GM18508 (cell line): ENCODE measurements around the gene KATNBL1.

Experiments
- ATAC-seq: cut with Tn5 transposase; IDR thresholded peaks from one replicate; pipeline ENCODE4 v1.9.1; 2021; ENCODE audit warnings: moderate number of reproducible peaks; ENCODE audit not compliant: insufficient read depth, unreplicated experiment

Gene KATNBL1, protein sequence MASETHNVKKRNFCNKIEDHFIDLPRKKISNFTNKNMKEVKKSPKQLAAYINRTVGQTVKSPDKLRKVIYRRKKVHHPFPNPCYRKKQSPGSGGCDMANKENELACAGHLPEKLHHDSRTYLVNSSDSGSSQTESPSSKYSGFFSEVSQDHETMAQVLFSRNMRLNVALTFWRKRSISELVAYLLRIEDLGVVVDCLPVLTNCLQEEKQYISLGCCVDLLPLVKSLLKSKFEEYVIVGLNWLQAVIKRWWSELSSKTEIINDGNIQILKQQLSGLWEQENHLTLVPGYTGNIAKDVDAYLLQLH

DNA sequence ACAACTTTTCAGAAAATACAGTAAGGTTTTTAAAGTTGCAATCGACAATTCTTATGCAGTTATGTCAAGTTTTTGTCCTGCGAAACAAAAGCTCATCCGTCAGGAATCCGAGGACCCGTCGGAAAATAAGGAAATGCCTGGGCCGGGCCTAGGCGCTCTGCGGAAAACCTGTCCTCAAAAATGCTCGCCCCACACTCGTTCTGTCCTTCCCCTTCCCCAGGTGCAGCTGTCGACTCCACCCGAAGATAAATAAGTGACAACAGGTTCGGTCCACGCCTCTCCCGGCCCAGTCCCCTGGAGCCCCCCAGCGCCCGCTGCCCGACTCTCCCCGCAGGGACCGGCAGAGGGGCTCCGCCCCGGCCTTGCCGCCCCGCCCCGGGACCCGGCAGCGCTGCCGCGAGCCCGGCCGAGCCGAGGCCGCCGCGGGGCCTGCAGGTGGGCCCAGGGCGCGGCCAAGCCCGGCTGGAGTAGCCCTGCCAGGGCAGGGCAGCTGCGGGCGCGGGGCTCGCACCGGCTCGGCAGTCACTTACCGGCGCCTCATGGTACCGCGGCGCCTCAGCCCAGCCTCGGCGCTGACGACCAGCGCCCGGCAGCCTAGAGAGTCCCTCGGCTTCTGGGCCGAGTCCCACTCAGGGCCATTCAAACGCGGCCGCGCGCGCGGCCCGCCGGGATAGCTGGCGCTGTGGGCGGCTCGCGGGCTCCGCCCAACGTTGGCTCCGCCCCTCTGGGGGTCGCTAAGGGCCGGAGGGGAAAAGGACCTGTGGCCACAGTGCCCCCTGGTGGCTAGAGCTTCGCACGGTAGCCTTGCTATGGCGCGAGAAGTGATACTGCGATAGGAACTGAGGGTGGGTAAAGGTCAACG is at the start of gene KATNBL1:
Gene KATNBL1, minus strand, starts transcription at position 676 of the 862 bp plus-strand sequence. CDS start 46,420 bp downstream, outside the sequence.
- peak; percentile 81 for ATAC-seq

DNA sequence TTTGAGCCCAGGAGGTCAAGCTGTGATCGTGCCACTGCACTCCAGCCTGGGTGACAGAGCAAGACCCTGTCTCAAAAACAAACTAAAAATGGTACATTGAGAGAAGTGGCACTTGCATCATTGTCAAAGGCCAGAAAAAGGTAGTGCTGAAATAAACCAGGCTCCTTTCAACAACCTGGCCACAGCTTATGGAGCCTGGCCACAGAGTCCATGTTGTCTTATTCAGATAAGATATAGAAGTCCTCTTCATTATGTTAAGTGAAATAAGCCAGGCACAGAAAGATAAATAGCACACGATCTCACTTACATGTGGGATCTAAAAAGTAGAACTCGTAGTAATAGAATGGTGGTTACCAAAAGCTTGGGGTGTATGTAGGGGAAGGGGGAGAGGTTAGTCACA is 49.7 kb upstream of the KATNBL1 start:
- ATAC-seq = no peak

DNA sequence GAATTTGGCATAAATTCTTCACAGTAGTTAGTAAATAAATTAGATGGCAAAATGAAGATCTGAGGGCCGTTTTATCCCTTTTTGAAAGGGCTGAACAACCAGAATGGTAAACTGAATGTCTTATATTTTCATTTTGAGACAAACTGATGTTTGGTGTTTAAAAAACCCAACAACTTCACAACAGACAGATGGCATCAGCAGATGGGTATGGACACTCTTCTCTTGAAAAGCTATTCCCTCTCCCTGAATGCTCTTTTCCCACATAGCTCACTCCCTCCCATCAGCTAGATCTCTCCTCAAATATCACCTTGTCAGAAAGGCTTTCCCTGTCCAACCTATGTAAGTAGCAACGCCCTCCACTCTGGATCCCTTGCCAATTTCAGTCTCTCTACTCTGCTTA is 48.3 kb upstream of the KATNBL1 start:
- no peak for ATAC-seq

DNA sequence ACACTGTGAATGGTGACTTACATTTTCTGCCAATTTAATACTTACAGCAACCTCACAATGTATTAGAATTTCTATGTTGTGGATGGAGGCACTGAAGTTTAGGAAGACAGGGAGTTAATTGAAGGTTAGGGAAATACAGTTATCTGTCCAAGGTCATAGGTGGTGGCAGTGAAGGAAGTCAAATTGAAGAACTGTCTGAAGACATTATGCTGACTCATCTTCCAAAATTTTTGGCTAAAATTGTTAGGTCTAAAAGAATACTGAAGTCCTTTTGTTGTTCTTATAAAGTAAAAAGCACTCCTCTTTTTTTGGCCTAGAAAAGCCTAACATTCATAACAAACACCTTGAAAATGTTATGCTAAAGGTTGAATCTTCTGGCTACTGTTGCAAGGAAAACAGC is 42.6 kb upstream of the KATNBL1 start:
- ATAC-seq = no peak

DNA sequence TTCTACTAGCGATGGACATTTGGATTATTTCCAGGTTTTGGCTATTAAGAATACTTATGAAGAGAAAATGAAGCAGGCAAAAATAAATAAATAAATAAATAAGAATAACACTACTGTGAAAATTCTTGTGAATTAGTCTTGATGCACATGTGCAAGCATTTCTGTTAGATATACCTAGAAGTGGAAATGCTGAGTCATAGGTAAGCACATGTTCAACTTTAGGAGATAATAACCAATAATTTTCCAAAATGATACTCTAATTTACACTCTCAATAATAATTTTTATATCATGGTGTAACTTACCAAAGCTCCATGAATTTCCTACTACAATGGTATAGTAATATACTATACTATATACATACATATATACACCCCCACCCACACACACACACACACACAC is 38.3 kb upstream of the KATNBL1 start:
- no peak for ATAC-seq

DNA sequence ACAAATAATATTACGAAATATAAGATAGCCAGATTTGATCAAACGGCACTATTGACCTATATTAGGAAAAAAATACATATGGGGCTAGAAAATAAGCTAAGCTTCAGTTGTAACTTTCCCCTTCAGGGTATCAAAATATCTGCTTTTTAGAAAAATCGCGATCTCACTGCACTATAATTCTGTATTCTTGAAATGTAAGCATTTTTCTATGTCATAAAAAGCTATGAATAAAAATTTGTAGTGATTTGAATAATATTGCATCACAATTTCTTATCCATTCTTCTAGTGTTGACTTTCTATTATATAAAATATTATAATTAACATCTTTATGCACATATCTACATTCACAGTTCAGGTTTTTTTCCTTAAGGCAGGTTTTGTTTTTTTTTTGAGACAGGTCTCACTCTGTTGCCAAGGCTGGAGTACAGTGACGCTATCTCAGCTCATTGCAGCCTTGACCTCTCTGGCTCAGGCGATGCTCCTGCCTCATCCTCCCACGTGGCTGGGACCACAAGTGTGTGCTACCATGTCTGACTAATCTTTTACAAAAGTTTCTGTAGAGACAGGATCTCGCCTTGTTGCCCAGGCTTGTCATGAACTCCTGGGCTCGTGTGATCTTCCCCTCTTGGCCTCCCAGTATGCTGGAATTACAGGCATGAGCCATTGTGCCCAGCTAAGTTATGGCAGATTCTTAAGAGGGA is 36.5 kb upstream of the KATNBL1 start:
- ATAC-seq = no peak

DNA sequence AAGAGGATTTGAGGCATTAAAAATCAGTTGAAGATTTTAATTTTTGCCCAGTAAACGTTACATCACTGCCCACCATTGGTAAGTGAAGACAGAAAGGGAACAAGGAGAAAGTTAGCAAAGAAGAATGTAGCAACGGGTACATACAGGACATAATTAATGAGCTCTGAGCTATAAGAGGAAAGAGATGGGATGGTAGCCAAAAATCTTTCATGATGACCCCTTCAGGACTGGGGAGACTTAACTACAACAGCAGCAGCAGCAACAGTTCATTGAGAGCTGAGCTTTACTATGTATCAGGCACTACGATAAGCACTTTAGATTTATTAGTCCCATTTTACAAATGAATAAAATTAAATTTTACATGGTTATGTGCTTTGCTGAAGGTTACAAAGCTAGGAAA is 33.3 kb upstream of the KATNBL1 start:
- ATAC-seq = no peak

DNA sequence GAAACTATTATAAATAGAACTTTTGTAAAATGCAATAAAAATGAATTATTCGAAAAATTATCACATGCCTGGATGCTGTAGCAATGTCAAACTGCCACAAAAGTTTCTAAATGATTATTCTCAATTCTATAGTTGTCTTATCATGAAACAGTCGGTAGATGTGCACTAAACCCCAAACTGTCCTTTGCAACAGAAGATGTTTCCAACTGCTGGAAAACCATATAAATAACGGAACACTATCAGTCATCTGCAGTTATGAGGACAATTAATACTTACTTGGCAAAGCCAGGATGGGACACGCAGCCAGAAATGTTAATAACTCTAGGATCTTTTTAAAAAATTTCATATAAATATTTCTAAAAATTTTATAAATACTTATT is 32.4 kb upstream of the KATNBL1 start:
- no peak for ATAC-seq

DNA sequence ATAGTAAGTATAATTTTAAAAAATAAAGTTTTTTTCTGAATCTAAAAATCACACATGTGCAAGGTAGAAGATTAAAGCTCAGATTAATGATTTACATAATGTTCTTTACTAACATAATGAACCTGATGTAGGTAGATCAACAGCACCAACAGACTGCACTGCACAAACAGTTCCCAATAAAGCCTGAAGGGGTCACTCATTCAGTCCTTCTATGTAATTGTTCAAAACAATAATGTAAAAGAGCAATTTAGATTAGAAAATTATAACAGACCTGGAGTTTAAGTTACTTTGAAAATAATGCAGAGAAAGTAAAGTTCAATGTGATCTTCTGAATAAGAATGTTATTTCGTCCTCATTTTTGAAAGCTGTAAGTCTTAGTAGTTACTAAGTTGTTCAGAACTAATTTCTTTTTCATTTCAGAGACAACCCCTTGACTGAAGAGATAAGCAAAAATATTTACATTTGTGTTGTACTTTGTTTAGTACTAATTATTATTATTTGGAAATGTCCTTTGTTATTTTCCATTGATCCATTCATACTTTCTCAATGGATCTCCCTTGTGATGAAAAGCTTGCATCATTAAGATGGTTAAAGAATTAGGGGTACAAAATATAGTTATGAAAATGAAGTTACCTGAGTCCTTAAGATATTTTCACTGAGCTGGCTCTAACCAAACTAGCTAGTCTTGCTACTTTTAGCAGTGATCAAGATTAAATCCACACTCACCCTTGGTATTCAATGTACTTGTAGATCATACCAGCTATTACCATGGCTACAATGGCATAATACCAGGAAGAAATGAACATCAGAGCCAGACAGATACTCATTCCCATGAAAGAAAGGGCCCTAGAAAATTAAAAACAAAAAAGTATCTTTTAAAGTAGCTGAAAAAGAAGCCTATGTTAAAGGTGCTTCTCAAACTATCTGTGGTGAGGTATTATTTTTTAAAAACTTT is 31.8 kb upstream of the KATNBL1 start:
- no peak for ATAC-seq

DNA sequence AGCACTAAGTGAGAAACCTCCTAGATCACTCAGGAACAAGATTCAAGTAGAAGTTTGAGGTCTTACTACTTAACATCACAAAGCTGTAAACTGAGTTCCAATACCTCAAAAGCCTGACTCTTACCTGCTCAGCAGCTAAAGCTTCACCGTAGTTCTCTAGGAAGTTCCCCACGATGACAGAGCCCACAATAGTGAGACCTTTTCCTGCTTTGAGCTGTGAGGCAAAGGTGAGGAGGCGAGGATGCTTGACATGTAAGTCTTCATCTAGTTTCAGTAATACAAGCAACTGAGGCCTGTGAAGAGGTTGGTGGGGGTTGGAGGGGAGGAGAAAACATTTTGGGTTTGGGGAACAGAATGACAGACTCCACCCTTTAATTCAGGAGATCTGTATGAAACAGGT is 30.6 kb upstream of the KATNBL1 start:
- ATAC-seq = no peak

DNA sequence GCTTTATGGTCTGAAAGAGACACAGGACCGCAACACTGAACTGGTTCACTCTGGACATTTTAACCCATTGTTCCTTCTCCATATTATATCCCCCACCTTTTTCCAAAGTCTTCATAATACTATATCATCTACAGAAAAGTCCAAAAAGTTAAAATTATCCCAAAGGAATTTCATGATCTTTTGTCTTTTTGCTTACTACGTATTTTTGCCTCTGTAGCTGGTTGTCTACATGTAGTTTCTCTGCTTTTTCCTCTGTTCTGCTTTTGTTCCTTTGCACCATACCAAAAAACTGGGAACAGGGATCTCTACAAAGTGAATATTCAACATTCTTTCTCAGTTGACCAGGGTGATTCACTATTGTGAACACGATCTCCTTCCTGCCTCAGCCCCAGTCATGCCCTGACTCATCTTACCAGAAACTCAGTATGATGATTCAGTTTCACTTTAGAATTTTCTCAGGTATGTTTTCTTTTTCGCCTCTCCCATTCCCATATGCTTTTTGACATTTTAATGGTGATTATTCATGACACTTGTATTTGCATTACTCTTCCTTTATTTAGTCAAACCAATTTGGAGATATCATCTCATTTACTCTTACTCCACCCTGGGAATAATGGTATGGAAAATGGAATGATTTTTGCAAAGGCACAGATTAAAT is 29.4 kb upstream of the KATNBL1 start:
- no peak for ATAC-seq

DNA sequence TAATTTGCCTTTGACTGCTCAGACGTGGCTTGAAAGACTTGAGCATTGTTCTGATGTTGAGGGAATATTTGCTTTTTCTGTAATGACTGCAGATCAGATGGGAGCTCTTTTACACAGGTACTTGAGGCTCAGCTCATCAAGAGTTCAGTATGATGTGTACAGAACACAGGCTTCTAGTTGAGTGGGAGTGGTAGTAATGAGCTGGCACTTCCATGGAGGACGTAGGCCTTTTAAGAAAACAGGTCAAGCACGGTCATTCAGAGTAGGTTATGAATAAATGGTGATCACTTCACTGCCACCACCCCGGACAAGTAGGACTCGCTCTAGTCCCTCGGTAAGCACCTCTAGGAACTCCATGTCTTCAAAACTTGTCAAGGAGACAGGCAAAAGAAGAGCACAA is 23.7 kb upstream of the KATNBL1 start:
- no peak for ATAC-seq

DNA sequence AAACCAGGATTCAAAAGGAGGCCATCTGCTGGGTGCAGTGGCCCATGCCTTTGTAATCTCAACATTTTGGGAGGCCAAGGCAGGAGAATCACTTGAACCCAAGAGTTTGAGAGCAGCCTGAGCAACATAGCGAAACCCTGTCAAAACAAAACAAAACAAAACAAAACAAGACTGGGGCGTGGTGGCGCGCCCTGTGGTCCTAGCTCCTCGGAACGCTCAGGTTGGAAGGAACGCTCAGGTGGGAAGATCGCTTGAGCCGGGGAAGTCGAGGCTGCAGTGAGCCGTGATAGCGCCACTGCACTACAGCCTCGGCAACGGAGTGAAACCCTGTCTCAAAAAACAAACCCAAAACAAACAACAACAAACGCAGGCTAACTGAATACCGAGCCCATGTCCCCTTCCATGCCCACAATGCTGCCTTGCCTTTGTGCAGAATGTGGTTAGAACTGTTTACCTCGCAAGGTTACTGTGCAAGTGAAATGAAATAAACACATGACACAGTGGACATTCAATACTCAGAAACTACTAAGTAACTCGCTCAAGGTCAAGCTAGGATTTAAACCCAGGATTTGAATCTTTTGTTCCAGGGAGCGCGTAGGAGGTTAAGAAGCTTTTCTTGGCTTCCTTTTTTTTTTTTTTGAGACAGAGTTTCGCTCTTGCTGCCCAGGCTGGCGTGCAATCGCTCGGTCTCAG is 14.2 kb upstream of the KATNBL1 start:
- no peak for ATAC-seq

DNA sequence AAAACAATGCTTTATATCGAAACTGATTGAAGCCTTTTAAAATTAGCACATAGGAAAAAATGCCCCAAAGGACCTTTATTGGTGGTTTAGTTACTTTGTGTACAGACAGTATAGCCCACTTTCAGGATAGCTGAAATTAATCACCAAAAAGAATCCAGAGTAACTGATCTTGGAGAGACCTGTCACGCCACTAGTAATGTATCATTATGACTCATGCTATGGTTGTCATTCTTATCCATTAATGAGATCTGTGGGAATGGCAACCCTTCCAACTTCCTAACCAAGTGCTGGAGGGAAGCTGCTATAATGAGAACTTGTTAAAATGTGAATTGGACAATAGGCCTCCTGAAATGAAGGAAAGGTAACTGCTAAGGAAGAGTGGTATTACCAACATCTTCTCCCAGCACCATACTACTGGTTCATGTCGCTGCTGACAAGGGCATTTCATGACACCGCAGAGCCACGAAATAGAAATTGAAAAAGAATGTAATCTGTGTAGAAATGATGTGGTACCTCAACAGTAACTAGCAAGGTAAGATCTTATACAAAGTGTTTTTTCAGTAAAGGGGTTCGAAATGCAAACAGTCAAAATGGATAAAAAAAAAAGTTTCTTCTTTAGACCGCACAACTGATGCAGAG is 7.8 kb upstream of the KATNBL1 start:
- ATAC-seq = no peak

DNA sequence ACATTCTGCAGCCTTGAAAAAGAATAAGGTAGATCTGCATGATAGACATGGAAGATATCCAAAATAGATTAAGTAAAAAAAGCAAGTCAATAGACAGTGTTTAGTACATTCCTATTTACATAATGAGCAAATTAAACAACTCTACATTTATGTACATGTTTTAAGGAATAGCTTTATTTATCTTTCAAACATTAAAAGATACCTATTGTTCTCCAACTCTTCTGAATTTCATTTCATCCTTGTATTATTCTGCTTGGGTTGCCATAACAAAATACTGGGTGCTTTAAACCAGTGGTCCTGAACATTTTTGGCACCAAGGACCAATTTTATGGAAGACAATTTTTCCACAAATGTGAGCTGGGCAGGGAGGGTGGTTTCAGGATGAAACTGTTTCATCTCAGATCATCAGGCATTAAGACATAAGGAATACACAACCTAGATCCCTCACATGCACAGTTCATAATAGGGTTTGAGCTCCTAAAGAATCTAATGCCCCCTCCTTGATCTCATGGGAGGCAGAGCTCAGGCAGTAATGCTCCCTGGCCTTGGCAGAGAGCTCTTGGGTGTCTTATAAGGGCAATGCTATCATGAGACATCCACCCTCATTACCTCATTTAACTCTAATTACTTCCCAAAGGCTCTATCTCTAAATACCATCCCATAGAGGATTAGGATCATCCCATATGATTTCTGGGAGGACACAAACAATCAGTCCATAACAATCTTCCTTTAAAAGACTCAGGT is 6.8 kb upstream of the KATNBL1 start:
- no peak for ATAC-seq

DNA sequence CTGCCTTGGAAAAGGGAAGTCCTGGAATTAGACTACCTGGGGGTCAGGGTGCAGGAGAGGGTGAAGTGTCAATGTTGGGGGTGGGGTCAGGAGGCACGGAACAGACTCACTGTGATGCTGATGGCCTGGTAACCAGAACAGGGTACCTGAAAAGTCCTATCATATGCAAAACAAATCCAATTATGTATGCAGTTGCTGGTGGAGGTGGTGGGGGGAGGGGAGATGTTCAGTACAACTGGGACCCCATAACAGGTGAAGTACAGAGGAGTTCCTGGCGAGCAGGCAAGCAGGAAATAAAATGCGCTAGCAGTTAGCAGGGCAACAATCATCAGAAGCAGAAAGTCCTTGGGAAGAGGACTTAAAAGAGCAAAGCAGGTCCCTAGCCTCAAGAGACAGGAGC is 4.2 kb upstream of the KATNBL1 start:
- ATAC-seq = no peak

DNA sequence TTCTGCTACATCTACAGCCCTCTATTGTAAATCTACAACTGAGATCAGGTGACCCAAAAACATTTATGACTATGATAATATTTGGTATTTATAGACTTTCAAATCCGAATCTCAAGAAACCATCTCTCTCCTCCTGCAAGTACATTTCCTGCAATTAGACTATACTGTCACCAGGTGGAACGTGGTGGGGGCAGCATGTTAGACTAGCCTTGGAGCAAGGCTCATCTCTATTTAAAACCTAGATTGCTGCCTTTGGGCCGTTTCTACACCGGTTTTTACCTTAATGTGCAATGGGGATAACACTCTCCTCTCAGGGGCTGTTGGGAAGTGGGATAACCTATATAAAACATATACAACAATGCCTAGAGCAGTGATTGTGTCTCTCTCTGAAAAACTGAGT is 3.8 kb upstream of the KATNBL1 start:
- no peak for ATAC-seq

DNA sequence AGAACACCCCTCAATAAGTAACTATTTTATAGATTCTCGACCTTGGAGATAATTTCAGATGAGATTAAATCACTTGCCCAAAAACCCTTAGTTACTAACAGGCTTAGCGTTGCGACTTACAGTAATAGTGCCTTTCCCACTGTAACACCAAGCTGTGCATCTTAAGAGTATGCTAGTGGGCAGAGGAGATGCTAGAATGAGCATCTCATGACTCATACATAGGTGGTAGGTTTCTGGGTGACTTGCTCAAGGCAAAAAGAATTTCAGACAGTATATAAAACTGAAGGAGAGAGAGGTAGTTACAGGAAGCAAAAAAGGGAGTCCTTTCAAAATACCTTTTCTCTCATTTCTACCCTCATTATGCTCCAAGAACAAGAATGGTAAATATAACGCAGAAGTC is 3.9 kb downstream of the KATNBL1 start:
- ATAC-seq = no peak
